Mucosa of stomach (tissue), 1 donor: ENCODE data around the gene KMO.

Source experiments
- H3K27me3 ChIP-seq: one replicate; pipeline ENCODE4 v1.7.0; 2013; ENCODE audit warnings: mild to moderate bottlenecking, low read length; ENCODE audit not compliant: control insufficient read depth, insufficient read depth
- H3K36me3 ChIP-seq: one replicate; pipeline ENCODE4 v1.7.0; 2013; ENCODE audit warnings: low read length; ENCODE audit not compliant: control insufficient read depth, insufficient read depth
- H3K4me1 ChIP-seq: one replicate; pipeline ENCODE4 v1.7.0; 2013; ENCODE audit warnings: mild to moderate bottlenecking, low read length; ENCODE audit not compliant: control insufficient read depth, insufficient read depth
- H3K4me3 ChIP-seq: one replicate; pipeline ENCODE4 v1.7.0; 2013; ENCODE audit warnings: low read length
- H3K9ac ChIP-seq: one replicate; pipeline ENCODE4 v1.7.0; 2013; ENCODE audit warnings: mild to moderate bottlenecking, low read length, moderate library complexity
- H3K9me3 ChIP-seq: one replicate; pipeline ENCODE4 v1.7.0; 2013; ENCODE audit warnings: mild to moderate bottlenecking, low read length, moderate library complexity; ENCODE audit not compliant: control insufficient read depth
- donor health status: Pancreatic carcinoma.

Gene KMO

GRCh38 chr1:241532162-241532531 is at the start of gene KMO:
TSS of gene KMO (plus strand) at chr1:241532378. CDS start at chr1:241532445, 67 bp downstream.
- Histone ChIP-seq H3K4me1 (no peaks in the 10 kb centered on the region), H3K9me3 (no peaks in the 10 kb centered on the region), H3K36me3 (no peaks in the 10 kb centered on the region), H3K4me3 (peak within 1 kb of the TSS; percentile 4), H3K9ac (peak within 1 kb of the TSS; percentile 57), H3K27me3 (no peaks in the 10 kb centered on the region)

DNA sequence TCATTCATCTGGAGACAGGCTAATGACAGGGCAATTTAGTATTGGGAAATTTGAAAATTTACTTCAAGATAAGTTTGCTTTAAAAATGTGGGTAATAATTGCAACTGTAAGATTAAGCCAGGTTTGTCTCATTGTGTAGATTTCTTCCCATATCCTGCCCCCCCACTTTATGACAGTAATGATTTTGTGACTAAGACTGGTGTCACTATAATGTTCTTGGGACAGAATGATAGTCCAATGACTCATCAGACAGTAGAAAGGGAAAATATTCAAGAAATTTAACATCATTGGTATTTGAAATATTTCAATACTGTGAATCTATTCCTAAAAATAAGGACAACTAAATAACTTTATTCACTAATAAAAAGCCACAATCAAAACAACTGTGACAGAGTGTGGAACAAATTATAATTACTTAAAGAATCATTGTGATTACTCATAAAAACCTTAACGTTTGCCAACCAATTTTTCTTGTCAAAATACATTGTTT is 49.4 kb upstream of the KMO start:
- H3K4me3 ChIP-seq = no peak overlapping the region
- H3K9me3 ChIP-seq = no peaks in the 10 kb centered on the region
- no peaks in the 10 kb centered on the region for H3K36me3 ChIP-seq
- no peaks in the 10 kb centered on the region for H3K27me3 ChIP-seq
- no peaks in the 10 kb centered on the region for H3K4me1 ChIP-seq
- no peak overlapping the region for H3K9ac ChIP-seq

- no peaks in the 10 kb centered on the region for H3K4me1 ChIP-seq
- no peaks in the 10 kb centered on the region for H3K36me3 ChIP-seq
- H3K4me3 ChIP-seq = no peak overlapping the region
- no peak overlapping the region for H3K9ac ChIP-seq
- H3K27me3 ChIP-seq = no peaks in the 10 kb centered on the region
- no peaks in the 10 kb centered on the region for H3K9me3 ChIP-seq
These were observed 47.0 kb upstream of the KMO start for GRCh38 chr1:241485145-241485544.

GRCh38 chr1:241485554-241485992 is 46.6 kb upstream of the KMO start:
- Histone ChIP-seq H3K9ac (no peak overlapping the region), H3K9me3 (no peaks in the 10 kb centered on the region), H3K4me3 (no peak overlapping the region), H3K4me1 (no peaks in the 10 kb centered on the region), H3K36me3 (no peaks in the 10 kb centered on the region), H3K27me3 (no peaks in the 10 kb centered on the region)

DNA sequence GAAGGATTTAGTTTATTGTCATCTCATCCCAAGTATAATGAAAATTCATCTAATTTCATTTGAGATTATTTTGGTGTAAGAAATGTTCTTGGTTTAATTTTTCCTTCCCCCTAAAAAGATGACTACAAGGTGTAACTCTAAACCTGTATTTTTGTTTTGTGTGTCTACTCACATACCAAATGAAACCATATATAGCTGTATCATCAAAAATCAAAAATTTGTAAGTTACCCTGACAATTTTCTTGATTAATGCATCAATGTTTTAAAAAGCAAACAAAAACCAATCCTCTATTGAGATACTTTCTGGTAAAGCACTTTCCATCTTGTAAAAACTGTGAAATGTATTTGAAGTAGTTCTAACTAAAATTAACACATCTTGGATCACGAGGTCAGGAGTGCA is 43.4 kb upstream of the KMO start:
- Histone ChIP-seq H3K4me3 (no peak overlapping the region), H3K36me3 (no peaks in the 10 kb centered on the region), H3K27me3 (no peaks in the 10 kb centered on the region), H3K4me1 (no peaks in the 10 kb centered on the region), H3K9ac (no peak overlapping the region), H3K9me3 (no peaks in the 10 kb centered on the region)

- Histone ChIP-seq H3K9me3 (no peaks in the 10 kb centered on the region), H3K4me1 (no peaks in the 10 kb centered on the region), H3K36me3 (no peaks in the 10 kb centered on the region), H3K9ac (no peak overlapping the region), H3K27me3 (no peaks in the 10 kb centered on the region), H3K4me3 (no peak overlapping the region)
These were observed 36.4 kb upstream of the KMO start for GRCh38 chr1:241495741-241496140.

- Histone ChIP-seq H3K4me3 (no peak overlapping the region), H3K27me3 (no peaks in the 10 kb centered on the region), H3K9ac (no peak overlapping the region), H3K36me3 (no peaks in the 10 kb centered on the region), H3K4me1 (no peaks in the 10 kb centered on the region), H3K9me3 (no peaks in the 10 kb centered on the region)
These were observed 32.3 kb upstream of the KMO start for GRCh38 chr1:241499910-241500309.

DNA sequence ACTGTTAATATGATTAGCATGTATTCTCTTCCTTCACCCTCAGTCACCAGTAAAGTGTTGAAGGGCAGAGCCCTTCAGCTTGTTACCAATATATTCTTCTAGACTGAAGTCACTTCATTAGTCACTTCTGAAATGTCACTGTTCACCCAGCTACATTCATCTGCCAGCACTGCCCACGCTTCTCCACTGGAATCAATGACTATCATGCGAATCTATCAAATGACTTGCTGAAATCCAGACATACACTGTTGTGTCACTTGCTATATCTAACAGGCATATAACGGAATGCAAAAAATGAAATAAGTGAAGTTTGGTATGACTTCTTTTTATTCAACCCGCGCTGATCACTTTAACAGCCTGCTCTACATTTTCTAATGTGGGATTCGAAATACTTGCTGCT is 28.7 kb upstream of the KMO start:
- H3K4me1 ChIP-seq = no peaks in the 10 kb centered on the region
- H3K9me3 ChIP-seq = no peaks in the 10 kb centered on the region
- H3K36me3 ChIP-seq = no peaks in the 10 kb centered on the region
- H3K27me3 ChIP-seq = no peaks in the 10 kb centered on the region
- H3K9ac ChIP-seq = no peak overlapping the region
- H3K4me3 ChIP-seq = no peak overlapping the region

GRCh38 chr1:241507189-241507863 is 24.9 kb upstream of the KMO start:
- no peaks in the 10 kb centered on the region for H3K27me3 ChIP-seq
- H3K9ac ChIP-seq = no peak overlapping the region
- H3K4me3 ChIP-seq = no peak overlapping the region
- H3K36me3 ChIP-seq = no peaks in the 10 kb centered on the region
- no peaks in the 10 kb centered on the region for H3K9me3 ChIP-seq
- H3K4me1 ChIP-seq = no peaks in the 10 kb centered on the region

DNA sequence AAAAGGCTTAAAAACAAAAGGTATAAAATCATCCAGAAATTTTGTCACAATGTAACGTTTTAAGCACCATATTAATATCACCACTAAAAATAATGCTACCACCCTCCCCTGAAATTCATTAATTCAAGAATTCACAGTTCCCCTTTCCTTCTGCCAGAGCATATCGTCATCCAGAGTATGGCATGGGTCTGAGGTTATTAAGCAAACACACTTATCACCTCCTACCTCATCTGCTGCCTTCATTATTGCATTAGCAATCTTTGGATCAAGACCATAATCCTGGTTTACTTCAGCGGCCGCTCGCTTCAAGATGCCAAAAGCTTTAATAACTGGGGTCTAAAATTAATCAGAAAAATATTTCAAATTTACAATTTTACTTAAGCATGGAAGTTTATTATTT is 18.8 kb upstream of the KMO start:
- Histone ChIP-seq H3K4me3 (no peak overlapping the region), H3K9ac (no peak overlapping the region), H3K36me3 (no peaks in the 10 kb centered on the region), H3K4me1 (peaks cover 4% of the 10 kb centered on the region), H3K9me3 (no peaks in the 10 kb centered on the region), H3K27me3 (no peaks in the 10 kb centered on the region)

DNA sequence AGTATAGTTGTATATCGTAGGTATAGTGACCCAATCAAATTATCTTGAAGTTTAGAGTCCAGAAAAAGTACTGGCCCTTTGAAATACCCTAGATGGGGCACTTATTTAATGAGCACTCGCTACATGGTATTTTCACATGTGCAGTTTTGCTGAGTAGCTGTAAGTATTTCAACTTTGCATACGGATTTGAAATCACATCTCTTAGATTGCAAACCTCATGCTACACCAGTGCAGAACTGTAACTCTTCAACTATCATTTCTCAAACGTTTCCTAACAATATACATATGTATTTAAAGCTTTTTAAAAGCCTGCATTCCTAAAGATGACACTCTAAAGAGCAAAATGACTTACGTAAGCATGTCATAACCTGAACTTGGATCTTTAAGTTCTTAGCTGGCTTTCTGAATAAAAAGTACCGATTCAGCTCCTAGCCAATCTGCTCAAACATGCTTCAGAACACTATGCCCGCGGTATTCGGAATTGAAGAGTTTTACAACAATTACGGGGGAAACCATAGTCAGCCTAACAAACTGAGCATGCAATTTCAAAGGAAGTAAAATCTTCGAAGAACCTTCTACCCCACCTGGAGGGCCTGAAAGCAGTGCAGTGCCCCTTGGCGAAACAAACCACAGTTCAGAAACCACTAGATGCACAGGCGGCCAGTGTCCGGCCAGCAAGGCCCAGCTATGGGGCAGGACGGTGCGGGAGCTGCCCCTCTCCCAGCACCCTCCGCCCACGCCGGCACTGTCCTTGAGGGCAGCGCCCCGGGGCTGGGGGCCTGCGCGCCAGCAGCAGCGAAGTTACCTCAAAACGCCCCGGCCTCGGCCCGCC is 13.5 kb upstream of the KMO start:
- peaks cover 4% of the 10 kb centered on the region for H3K4me1 ChIP-seq
- H3K36me3 ChIP-seq = no peaks in the 10 kb centered on the region
- no peaks in the 10 kb centered on the region for H3K9me3 ChIP-seq
- peaks cover 7% of the 10 kb centered on the region for H3K27me3 ChIP-seq
- peak overlapping the region; percentile 70 for H3K9ac ChIP-seq
- H3K4me3 ChIP-seq = peak overlapping the region; percentile 48

GRCh38 chr1:241519308-241520079 is 12.7 kb upstream of the KMO start, which contains the start of gene FH:
TSS of gene FH (minus strand) at chr1:241519755. CDS start at chr1:241519722, 33 bp downstream.
- Histone ChIP-seq H3K9me3 (no peaks in the 10 kb centered on the region), H3K27me3 (peaks cover 7% of the 10 kb centered on the region), H3K4me3 (peak within 1 kb of the TSS; percentile 48)

More at GRCh38 chr1:241519308-241520079, 12.7 kb upstream of the KMO start, which contains the start of gene FH:
- H3K36me3 ChIP-seq = no peaks in the 10 kb centered on the region
- H3K9ac ChIP-seq = peak within 1 kb of the TSS; percentile 70
- H3K4me1 ChIP-seq = peaks cover 4% of the 10 kb centered on the region
